ENCODE measurements around the gene SMNDC1.
"Not testable (repeated sequence)": the region's sequence is repeated elsewhere in the genome, so short reads cannot be mapped to it uniquely, and the experiment has no call there.

Gene SMNDC1

GRCh38 chr10:110249489-110249888 lies 55.2 kb downstream of the SMNDC1 start:
- not testable (repeated sequence) for DNase-seq (ENCODE audit: low read depth)

GRCh38 chr10:110247833-110248232 lies 56.9 kb downstream of the SMNDC1 start:
- not testable (repeated sequence) for DNase-seq (ENCODE audit: low read depth)

GRCh38 chr10:110244550-110244949 lies 60.2 kb downstream of the SMNDC1 start:
- DNase-seq (ENCODE audit: low read depth), result no peak

- no peak for DNase-seq (ENCODE audit: low read depth)
Measured at GRCh38 chr10:110242511-110242910, 62.2 kb downstream of the SMNDC1 start.

- DNase-seq (ENCODE audit: low read depth), result no peak
Measured at GRCh38 chr10:110241841-110242240, 62.9 kb downstream of the SMNDC1 start.

- no peak for DNase-seq (ENCODE audit: low read depth)
Measured at GRCh38 chr10:110241407-110241806, 63.3 kb downstream of the SMNDC1 start.

Measured in fibroblast of gingiva (primary cell).